Thyroid gland (tissue), 4 donors: ENCODE measurements around the gene HHATL.

Experiments
- POLR2A ChIP-seq, 2 donors: fragments of 450-650 bp; IDR thresholded peaks; one replicate each; pipeline ENCODE4 v1.6.1; 2017; ENCODE audit warnings: antibody characterized with exemption in 2 of 2, mild to moderate bottlenecking in 2 of 2, moderate library complexity in 1 of 2
- TF ChIP-seq, protein P1 (sequence below), 6 experiments: fragments of 200-600 bp in 3 of 6; fragments of 450-650 bp in 3 of 6; sonication (generic) in 3 of 6; IDR thresholded peaks; one replicate each; pipeline ENCODE4 v1.5.1; 2016 to 2019; ENCODE audit warnings: antibody characterized with exemption in 6 of 6, mild to moderate bottlenecking in 2 of 6, inconsistent platforms in 1 of 6, moderate library complexity in 1 of 6

DNA sequence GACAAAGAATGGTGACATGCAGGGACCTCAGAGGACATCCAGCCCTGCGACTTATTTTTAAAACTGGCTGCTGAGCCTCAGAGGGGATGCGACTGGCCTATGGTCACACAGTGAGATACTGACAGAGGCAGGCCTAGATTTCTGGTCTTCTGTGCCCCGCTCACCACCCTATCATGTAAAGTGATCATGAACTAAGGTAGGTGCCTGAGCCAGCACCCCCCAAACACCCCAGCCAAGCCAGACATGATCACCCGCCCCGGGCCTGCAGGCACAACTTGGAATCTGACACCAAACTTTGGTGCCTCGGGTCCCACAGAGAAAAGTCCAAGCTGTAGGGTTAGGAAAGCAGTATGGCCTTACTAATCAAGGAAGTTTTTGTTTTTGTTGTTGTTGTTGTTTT is 33.9 kb upstream of the HHATL start:
- TF ChIP-seq, protein P1, sequence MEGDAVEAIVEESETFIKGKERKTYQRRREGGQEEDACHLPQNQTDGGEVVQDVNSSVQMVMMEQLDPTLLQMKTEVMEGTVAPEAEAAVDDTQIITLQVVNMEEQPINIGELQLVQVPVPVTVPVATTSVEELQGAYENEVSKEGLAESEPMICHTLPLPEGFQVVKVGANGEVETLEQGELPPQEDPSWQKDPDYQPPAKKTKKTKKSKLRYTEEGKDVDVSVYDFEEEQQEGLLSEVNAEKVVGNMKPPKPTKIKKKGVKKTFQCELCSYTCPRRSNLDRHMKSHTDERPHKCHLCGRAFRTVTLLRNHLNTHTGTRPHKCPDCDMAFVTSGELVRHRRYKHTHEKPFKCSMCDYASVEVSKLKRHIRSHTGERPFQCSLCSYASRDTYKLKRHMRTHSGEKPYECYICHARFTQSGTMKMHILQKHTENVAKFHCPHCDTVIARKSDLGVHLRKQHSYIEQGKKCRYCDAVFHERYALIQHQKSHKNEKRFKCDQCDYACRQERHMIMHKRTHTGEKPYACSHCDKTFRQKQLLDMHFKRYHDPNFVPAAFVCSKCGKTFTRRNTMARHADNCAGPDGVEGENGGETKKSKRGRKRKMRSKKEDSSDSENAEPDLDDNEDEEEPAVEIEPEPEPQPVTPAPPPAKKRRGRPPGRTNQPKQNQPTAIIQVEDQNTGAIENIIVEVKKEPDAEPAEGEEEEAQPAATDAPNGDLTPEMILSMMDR (IDR thresholded peaks at IDR 0.05): no peak
- no peak for TF ChIP-seq POLR2A (IDR thresholded peaks at IDR 0.05)
